Activated B cell treated with CpG ODN at 0.5 μM for 24 hours (primary cell): ENCODE measurements around the gene FHOD3. TPM values are rescaled to one million over a fixed set of nuclear protein-coding genes. Genes with fewer than 3 reads are reported as not detected.

Experiments
- ATAC-seq: fragments of 200-7000 bp; cut with Tn5 transposase; one replicate; pipeline ENCODE4 v1.10.0; 2021; ENCODE audit warnings: low read depth, mild to moderate bottlenecking, moderate library complexity
- CTCF ChIA-PET: fragments of 350-600 bp; sonication (Branson Sonifier 250); formaldehyde crosslinking; loops from one replicate; lab custom pipeline; 2021; ENCODE audit warnings: antibody characterized with exemption; lab: Charles Lee
- POLR2A ChIA-PET: fragments of 350-600 bp; sonication (Branson Sonifier 250); formaldehyde crosslinking; loops from one replicate; lab custom pipeline; 2021; ENCODE audit warnings: antibody characterized with exemption; lab: Charles Lee
- DNase-seq: peaks from one replicate; pipeline ENCODE4 v3.0.0; 2022
- H3K27ac Mint-ChIP-seq: one replicate; pipeline ENCODE4 v1.8.0; 2020; ENCODE audit warnings: mixed read lengths
- H3K27me3 Mint-ChIP-seq: one replicate; pipeline ENCODE4 v1.8.0; 2021; ENCODE audit warnings: mixed read lengths
- H3K36me3 Mint-ChIP-seq: one replicate; pipeline ENCODE4 v1.8.0; 2021; ENCODE audit warnings: low read depth, mixed read lengths
- H3K4me1 Mint-ChIP-seq: one replicate; pipeline ENCODE4 v1.8.0; 2021; ENCODE audit warnings: mixed read lengths
- H3K4me3 Mint-ChIP-seq: one replicate; pipeline ENCODE4 v1.8.0; 2020; ENCODE audit warnings: mild to moderate bottlenecking, mixed read lengths
- H3K9me3 Mint-ChIP-seq: one replicate; pipeline ENCODE4 v1.8.0; 2020; ENCODE audit warnings: mixed read lengths
- intact Hi-C: fragments of 100-400 bp; cut with micrococcal nuclease; formaldehyde crosslinking; loops from one replicate; pipeline ENCODE4 v1.15.1; 2024
- total RNA-seq: library from RNA; stranded (reverse); gene quantifications from 2 replicates; pipeline ENCODE4 v1.2.3, GENCODE V29; 2022
- TF ChIP-seq, protein P1 (sequence below): fragments of 200-600 bp; IDR thresholded peaks from one replicate; pipeline ENCODE4 v1.8.0; 2022; ENCODE audit warnings: antibody characterized with exemption, mild to moderate bottlenecking

FHOD3 gene
- total RNA-seq, 1 donor from 2014 or later, result not detected

DNA sequence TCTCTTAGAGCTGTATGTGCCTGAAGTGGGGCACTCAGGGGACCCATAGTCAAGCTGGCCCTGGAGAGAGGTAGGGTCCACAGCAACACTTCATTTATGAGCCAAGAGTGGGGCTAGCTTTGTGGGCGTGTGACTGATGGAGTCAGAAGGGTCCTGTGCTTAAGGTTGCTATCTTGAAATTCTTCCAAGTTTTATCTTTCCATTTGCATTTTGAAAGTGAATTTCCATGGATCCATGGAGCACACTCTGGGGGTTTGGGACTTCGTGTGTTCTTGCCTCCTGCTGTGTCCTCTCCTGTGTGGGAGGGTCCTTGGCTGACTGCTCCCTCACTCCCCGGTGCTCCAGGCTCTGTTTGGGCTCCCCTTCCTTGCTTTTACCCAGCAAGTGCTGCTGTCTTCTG, 50.8 kb downstream of the FHOD3 start:
- peaks cover 24% of the 10 kb centered on the region for H3K27me3 Mint-ChIP-seq
- no peaks in the 10 kb centered on the region for H3K36me3 Mint-ChIP-seq
- H3K4me1 Mint-ChIP-seq, result no peaks in the 10 kb centered on the region
- intact Hi-C loops, result no loop called here
- ATAC-seq, result no peak
- H3K4me3 Mint-ChIP-seq, result no peak overlapping the region
- no peak overlapping the region for H3K27ac Mint-ChIP-seq
- DNase-seq, result no peak
- H3K9me3 Mint-ChIP-seq, result no peaks in the 10 kb centered on the region
- CTCF ChIA-PET, result no interaction called here
- TF ChIP-seq, protein P1, sequence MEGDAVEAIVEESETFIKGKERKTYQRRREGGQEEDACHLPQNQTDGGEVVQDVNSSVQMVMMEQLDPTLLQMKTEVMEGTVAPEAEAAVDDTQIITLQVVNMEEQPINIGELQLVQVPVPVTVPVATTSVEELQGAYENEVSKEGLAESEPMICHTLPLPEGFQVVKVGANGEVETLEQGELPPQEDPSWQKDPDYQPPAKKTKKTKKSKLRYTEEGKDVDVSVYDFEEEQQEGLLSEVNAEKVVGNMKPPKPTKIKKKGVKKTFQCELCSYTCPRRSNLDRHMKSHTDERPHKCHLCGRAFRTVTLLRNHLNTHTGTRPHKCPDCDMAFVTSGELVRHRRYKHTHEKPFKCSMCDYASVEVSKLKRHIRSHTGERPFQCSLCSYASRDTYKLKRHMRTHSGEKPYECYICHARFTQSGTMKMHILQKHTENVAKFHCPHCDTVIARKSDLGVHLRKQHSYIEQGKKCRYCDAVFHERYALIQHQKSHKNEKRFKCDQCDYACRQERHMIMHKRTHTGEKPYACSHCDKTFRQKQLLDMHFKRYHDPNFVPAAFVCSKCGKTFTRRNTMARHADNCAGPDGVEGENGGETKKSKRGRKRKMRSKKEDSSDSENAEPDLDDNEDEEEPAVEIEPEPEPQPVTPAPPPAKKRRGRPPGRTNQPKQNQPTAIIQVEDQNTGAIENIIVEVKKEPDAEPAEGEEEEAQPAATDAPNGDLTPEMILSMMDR, result no peak
- POLR2A ChIA-PET, result no interaction called here

DNA sequence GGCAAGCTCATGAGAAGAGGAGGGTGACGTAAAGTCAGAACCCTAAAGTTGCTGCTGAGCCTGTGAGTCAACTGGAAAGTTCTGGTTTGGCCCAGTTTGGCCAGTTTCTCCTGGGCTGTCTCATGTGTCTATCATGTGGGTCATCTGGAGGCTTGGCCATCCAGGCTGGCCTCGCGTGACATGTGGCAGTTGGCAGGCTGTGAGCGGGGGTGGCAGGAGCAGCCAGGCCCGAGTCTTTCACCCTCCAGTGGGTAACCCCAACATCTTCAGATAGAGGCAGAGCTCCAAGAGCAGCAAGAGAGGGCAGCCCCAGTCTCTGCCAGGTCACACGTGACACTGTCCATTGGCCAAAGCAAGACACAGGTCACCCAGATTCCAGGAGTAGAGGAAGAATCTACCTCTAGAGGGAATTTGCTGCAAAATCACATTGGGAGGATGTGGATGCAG, 51.5 kb downstream of the FHOD3 start:
- no peak for DNase-seq
- Mint-ChIP-seq H3K27me3 (peaks cover 24% of the 10 kb centered on the region), H3K4me1 (no peaks in the 10 kb centered on the region), H3K4me3 (no peak overlapping the region), H3K9me3 (no peaks in the 10 kb centered on the region), H3K36me3 (no peaks in the 10 kb centered on the region), H3K27ac (no peak overlapping the region)
- no peak for ATAC-seq
- CTCF ChIA-PET, result no interaction called here
- POLR2A ChIA-PET, result no interaction called here
- intact Hi-C loops, result no loop called here
- TF ChIP-seq, protein P1, result no peak

GRCh38 chr18:36349552-36349951, 52.0 kb downstream of the FHOD3 start:
- ATAC-seq, result no peak
- DNase-seq, result no peak
- intact Hi-C loops, result no loop called here
- Mint-ChIP-seq H3K27me3 (peaks cover 24% of the 10 kb centered on the region), H3K9me3 (no peaks in the 10 kb centered on the region), H3K4me1 (no peaks in the 10 kb centered on the region), H3K36me3 (no peaks in the 10 kb centered on the region), H3K4me3 (no peak overlapping the region), H3K27ac (no peak overlapping the region)
- ChIA-PET CTCF (no interaction called here), POLR2A (no interaction called here)
- TF ChIP-seq, protein P1, result no peak

DNA sequence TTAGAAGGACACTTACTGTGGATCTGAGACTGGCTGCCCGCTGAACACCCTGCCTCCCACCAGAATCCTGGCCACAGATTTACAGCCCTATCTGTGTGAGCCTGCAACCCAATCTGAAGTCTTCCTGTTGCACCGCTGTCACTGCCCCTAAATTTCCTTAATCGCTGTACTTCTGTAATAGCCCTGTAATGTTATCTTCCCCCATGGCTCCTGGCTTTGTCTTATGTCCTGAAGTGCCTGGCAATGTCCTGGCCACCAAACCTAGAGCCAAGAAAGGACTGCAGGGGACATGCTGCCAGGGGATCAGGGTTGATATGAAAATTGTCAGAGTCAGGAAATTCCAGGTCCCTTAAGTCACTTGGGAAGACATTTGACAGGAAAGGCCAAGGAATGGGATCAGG, 52.7 kb downstream of the FHOD3 start:
- intact Hi-C loops, result no loop called here
- TF ChIP-seq, protein P1, result no peak
- no peak for DNase-seq
- H3K9me3 Mint-ChIP-seq, result no peaks in the 10 kb centered on the region
- H3K27me3 Mint-ChIP-seq, result peaks cover 24% of the 10 kb centered on the region
- ChIA-PET POLR2A (no interaction called here), CTCF (no interaction called here)
- H3K27ac Mint-ChIP-seq, result no peak overlapping the region
- H3K4me3 Mint-ChIP-seq, result no peak overlapping the region
- no peaks in the 10 kb centered on the region for H3K36me3 Mint-ChIP-seq
- no peaks in the 10 kb centered on the region for H3K4me1 Mint-ChIP-seq
- no peak for ATAC-seq

DNA sequence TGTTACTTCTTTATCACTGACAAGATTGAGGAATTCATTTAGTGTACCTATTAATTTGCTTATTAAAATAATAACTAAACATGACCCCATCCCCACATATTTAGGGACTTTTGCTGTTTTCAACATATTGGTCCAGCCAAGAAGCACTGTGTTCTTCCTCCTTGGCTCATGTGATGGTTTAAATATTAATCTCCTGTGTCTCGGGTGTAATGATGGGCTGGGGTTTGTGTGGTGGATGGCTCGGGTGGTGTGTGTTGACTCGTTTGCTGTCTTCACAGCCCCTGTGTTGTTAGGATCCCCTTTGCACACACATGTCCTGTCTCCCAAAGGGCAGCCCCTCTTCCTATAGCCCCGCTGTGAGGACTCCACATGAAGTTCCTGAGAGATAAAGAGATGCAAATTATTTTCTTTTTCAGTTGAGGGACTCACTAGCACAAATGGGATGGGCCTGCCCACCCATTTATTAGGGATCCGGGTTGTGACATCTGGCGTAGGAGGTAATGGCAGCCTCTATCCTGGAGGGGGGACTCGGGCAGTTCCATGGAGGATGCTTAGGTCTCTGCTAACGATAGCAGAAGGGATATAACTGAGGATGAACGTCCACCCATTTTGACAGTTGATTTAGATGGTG, 53.4 kb downstream of the FHOD3 start:
- H3K27ac Mint-ChIP-seq, result no peak overlapping the region
- ATAC-seq (no peak), DNase-seq (no peak)
- TF ChIP-seq, protein P1, result no peak
- intact Hi-C loops, result no loop called here
- H3K4me3 Mint-ChIP-seq, result no peak overlapping the region
- POLR2A ChIA-PET, result no interaction called here
- H3K36me3 Mint-ChIP-seq, result no peaks in the 10 kb centered on the region
- H3K9me3 Mint-ChIP-seq, result no peaks in the 10 kb centered on the region
- CTCF ChIA-PET, result no interaction called here
- peaks cover 23% of the 10 kb centered on the region for H3K27me3 Mint-ChIP-seq
- no peaks in the 10 kb centered on the region for H3K4me1 Mint-ChIP-seq
